ENCODE measurements around the gene IDE. TPM values are rescaled to one million over a fixed set of nuclear protein-coding genes. Genes with fewer than 3 reads are reported as not detected.

The IDE gene
- total RNA-seq, 1 experiment from 2014 or later = 39.8 TPM

DNA sequence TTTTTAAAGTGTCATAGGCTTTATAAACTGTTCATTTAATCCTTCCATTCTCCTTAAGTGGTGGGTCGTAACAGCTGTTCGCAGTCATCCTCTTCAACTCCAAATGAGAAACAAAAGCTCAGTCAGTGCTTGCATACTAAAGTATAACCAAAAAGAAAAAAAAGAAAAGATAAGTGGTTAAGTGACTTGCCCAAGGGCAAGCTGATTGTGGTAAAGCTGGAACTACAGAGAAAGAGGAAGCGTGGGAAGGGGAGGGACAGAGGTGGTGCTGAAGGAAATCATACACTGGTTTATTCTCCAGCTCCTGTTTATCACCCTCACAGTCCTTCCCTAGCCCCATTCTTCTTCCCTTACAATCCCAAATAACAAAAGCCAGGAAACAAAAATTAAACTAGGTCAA is 29.6 kb downstream of the IDE start:
- no peaks in the 10 kb centered on the region for H3K27me3 ChIP-seq (ENCODE audit: control insufficient read depth, insufficient read depth, low read length)
- no peaks in the 10 kb centered on the region for H3K36me3 ChIP-seq (replicated peaks; ENCODE audit: control insufficient read depth, insufficient read depth, low read length)
- DNase-seq = no peak
- no peak overlapping the region for H3K4me3 ChIP-seq (ENCODE audit: insufficient read depth, low read depth, low read length)

DNA sequence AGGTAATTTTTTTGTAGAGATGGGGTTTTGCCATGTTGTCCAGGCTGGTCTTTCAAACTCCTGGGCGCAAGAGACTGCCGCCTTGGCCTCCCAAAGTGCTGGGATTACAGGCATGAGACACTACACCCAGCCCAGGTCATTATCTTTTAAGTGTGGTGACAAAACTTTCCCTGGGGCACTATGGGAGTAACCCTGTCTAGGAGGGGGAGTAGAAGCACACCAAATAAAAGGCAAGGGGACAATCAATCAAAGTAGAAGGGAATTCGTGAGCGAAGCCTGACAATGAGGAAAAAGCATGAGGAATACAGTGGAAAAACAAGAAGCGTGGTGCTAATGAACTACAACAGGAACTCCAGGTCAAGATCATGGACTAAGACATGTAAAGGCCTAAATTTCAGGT is 31.4 kb downstream of the IDE start:
- H3K27me3 ChIP-seq (ENCODE audit: control insufficient read depth, insufficient read depth, low read length) = no peaks in the 10 kb centered on the region
- H3K36me3 ChIP-seq (replicated peaks; ENCODE audit: control insufficient read depth, insufficient read depth, low read length) = no peaks in the 10 kb centered on the region
- no peak for DNase-seq
- no peak overlapping the region for H3K4me3 ChIP-seq (ENCODE audit: insufficient read depth, low read depth, low read length)

DNA sequence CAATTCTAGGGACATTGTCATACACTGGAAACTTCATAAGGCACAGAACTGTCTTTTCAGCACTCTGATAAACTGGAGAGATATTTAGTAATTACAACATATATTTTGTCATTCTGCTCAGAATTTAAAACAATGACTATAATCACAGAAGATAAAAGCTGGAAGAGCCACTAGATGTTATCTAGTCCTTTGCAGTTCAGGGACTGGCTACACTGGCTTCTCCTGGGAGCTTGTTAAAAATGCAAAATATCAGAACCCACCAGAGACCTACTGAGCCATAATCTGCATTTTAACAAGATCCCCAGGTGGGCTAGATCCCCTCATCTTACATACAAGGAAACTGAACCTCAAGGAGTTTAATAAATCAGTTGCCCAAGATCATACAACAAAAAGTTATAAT is 32.3 kb downstream of the IDE start:
- Histone ChIP-seq H3K27me3 (ENCODE audit: control insufficient read depth, insufficient read depth, low read length) (no peaks in the 10 kb centered on the region), H3K36me3 (replicated peaks; ENCODE audit: control insufficient read depth, insufficient read depth, low read length) (no peaks in the 10 kb centered on the region), H3K4me3 (ENCODE audit: insufficient read depth, low read depth, low read length) (no peak overlapping the region)
- DNase-seq = no peak

DNA sequence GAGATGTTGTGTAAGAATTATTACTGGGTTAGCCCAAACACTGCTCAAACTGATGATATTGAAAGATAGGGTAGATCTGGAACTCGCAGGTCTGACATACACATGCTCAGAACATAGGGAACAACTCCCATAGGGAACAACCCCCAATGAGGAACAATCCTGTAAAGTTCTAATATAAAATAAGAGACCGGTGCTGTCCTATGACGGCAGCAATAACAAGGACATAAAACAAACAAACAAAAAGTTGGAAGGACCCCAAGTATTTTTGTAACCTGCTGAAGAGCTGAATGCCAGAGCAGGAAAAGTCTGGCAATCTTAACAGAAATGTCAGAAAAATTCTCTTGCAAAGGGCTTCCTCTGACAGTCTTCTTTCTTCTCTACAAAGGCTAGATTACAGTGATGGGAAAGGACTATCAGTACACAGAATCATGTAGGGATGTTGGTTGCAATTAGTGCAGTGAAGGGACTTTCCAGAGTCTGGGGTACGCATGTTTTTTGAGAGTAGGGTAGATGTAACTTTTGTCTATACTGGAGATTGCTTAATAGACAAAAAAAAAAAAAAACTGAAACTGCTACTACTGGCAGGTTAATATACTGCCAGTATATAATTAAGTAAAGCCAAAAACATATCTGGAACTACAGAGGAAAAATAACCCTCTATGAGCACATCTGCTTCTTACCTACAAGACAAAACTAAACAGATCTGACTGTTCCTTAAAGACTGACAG is 35.5 kb downstream of the IDE start:
- Histone ChIP-seq H3K4me3 (ENCODE audit: insufficient read depth, low read depth, low read length) (no peak overlapping the region), H3K27me3 (ENCODE audit: control insufficient read depth, insufficient read depth, low read length) (no peaks in the 10 kb centered on the region), H3K36me3 (replicated peaks; ENCODE audit: control insufficient read depth, insufficient read depth, low read length) (no peaks in the 10 kb centered on the region; the same call in 1 of the 2 replicates)
- no peak for DNase-seq

DNA sequence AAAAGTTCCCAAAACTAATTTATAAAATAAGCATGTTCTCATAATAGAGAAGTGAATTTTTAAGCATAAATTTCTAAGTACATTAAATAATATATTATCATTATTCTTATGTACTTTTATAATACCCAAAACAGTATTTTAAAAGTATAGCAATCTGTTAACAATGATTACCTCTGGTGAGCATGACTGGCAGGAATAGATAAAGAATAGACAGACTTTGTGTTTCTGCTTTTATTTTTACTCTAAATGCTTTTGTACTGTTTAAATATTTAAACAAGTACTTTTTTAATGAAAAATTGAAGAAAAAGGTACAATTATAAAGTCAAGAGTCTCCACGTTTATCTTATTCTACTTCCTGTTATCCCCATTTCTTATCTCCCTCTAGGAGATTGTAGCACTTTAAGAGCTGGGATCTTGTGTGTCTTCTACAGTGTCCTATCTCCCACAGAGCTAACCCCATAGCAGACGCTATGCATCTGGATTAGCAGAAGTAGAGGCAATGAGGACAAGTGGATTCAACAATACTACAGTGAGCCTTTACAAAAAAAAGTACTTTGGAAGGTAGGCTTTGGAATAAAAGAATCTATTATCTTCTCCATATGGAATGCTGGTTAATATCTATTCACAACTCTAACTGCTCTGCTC is 42.9 kb downstream of the IDE start:
- no peak for DNase-seq
- no peaks in the 10 kb centered on the region for H3K27me3 ChIP-seq (ENCODE audit: control insufficient read depth, insufficient read depth, low read length)
- H3K36me3 ChIP-seq (replicated peaks; ENCODE audit: control insufficient read depth, insufficient read depth, low read length) = peaks cover 5% of the 10 kb centered on the region
- H3K4me3 ChIP-seq (ENCODE audit: insufficient read depth, low read depth, low read length) = no peak overlapping the region

DNA sequence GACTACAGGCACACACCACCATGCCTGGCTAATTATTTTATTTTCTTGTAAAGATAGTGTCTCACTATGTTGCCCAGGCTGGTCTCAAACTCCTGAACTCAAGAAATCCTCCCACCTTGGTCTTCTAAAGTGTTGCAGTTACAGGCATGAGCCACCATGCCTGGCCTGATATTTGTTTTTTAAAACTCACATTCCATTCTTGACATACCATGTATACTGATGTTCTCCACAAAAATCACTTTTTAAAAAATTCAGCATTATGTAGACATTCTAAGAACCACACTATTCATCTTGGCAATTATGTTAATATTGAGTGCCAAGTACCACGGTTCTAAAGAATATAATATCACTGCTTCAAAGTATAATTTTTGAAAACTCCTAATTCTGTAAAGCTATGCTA is 43.5 kb downstream of the IDE start:
- H3K4me3 ChIP-seq (ENCODE audit: insufficient read depth, low read depth, low read length) = no peak overlapping the region
- H3K36me3 ChIP-seq (replicated peaks; ENCODE audit: control insufficient read depth, insufficient read depth, low read length) = peaks cover 5% of the 10 kb centered on the region
- no peak for DNase-seq
- no peaks in the 10 kb centered on the region for H3K27me3 ChIP-seq (ENCODE audit: control insufficient read depth, insufficient read depth, low read length)

DNA sequence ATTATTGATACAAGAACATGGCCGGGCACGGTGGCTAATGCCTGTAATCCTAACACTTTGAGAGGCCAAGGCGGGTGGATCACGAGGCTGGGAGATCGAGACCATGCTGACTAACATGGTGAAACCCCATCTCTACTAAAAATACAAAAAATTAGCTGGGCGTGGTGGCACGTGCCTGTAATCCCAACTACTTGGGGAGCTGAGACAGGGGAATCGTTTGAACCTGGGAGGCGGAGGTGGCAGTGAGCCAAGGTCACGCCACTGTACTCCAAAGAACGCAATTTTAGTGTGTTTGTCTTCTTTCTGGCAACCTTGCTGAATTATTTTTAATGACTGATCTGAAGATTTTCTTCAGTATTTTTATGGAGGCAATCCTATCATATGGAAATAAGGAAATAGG is 46.2 kb downstream of the IDE start:
- Histone ChIP-seq H3K36me3 (replicated peaks; ENCODE audit: control insufficient read depth, insufficient read depth, low read length) (peaks cover 5% of the 10 kb centered on the region), H3K4me3 (ENCODE audit: insufficient read depth, low read depth, low read length) (no peak overlapping the region), H3K27me3 (ENCODE audit: control insufficient read depth, insufficient read depth, low read length) (no peaks in the 10 kb centered on the region)
- no peak for DNase-seq

DNA sequence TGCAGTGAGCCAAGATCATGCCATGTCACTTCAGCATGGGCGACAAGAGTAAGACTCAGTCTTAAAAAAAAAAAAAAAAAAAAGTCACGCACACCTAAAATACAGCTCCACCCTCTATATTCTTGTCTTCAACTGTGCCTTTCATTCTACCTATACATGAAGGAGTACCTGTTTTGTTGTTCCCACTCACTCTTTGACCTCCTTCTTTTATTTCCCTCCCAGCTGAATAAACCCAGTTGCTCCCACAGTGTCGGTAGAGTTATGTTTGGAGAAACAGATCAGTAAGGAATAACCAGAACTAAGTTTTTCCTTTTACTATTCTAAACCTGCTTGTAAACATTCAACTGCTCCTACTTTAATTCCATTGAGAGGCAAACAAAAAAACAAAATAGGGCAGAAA is 50.3 kb downstream of the IDE start:
- Histone ChIP-seq H3K36me3 (replicated peaks; ENCODE audit: control insufficient read depth, insufficient read depth, low read length) (no peaks in the 10 kb centered on the region; the same call in 1 of the 2 replicates), H3K27me3 (ENCODE audit: control insufficient read depth, insufficient read depth, low read length) (no peaks in the 10 kb centered on the region), H3K4me3 (ENCODE audit: insufficient read depth, low read depth, low read length) (no peak overlapping the region)
- DNase-seq = no peak

DNA sequence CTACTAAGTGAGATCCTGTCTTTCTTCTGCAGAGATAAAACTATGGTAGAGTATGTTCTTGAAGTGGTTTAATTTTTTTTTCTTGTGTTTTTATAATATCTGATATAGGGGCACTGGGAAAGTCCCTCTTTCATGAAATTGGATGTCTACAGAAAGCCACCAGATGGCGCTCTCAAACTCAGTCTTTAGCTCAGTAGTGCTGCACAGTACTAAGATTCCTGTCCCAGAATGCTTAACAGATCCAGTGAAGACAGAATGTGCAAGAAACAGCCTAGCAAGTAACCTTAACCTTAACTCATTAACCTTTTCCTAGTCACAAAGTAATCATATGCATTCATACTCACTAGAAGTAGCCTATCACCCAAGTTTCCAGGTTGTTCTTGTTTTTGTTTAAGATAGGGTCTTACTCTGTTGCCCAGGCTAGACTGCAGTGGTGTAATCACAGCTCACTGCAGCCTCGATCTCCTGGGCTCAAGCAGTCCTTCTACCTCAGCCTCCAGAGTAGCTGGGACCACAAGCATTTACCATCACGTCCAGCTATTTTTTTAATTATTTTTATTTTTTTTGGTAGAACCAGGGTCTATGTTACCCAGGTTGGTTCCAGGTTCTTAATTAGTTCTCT is 56.7 kb downstream of the IDE start:
- Histone ChIP-seq H3K4me3 (ENCODE audit: insufficient read depth, low read depth, low read length) (no peak overlapping the region), H3K27me3 (ENCODE audit: control insufficient read depth, insufficient read depth, low read length) (no peaks in the 10 kb centered on the region), H3K36me3 (replicated peaks; ENCODE audit: control insufficient read depth, insufficient read depth, low read length) (no peaks in the 10 kb centered on the region; the same call in 1 of the 2 replicates)
- DNase-seq = peak; percentile 49

DNA sequence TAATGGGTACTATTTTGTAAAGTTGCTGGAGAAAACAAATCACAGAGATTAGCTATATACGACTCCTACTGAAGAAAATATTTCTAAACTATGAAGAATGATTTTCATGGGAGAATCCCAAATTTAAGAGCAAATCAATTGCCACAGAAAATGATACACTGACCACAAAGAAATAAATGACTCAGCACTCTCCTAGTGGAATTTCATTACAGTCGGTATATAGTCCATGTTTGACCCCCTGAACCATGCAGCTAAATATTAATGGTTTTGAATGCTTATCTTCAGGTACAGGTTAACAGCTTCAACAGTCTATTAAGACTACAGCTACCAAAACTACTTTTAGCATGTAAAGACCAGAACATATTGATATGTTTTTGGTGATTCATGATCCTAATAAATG is 65.0 kb downstream of the IDE start:
- no peaks in the 10 kb centered on the region; the same call in 1 of the 2 replicates for H3K36me3 ChIP-seq (replicated peaks; ENCODE audit: control insufficient read depth, insufficient read depth, low read length)
- DNase-seq = no peak
- no peaks in the 10 kb centered on the region; the same call in 1 of the 2 replicates for H3K27me3 ChIP-seq (ENCODE audit: control insufficient read depth, insufficient read depth, low read length)
- no peak overlapping the region for H3K4me3 ChIP-seq (ENCODE audit: insufficient read depth, low read depth, low read length)

DNA sequence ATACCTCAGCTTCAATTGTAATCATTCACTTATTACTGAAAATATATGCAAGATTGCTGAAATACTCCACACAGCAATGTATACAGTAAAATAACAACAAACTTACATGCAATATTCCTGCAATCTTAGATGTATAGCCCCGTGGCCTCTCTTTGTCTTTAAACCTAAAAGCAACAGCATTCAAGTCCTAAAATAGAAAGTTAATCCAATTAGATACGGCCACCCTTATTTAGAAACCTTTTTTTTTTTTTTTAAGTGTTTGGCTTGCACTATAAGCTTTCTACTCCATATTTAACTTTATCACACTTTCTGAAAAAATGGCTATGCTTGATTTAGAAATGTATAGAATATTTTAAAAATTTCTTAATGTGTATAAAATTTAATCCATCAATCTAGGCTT is 67.6 kb downstream of the IDE start:
- H3K36me3 ChIP-seq (replicated peaks; ENCODE audit: control insufficient read depth, insufficient read depth, low read length) = no peaks in the 10 kb centered on the region; the same call in 1 of the 2 replicates
- H3K4me3 ChIP-seq (ENCODE audit: insufficient read depth, low read depth, low read length) = no peak overlapping the region
- DNase-seq = no peak
- no peaks in the 10 kb centered on the region; the same call in 1 of the 2 replicates for H3K27me3 ChIP-seq (ENCODE audit: control insufficient read depth, insufficient read depth, low read length)

DNA sequence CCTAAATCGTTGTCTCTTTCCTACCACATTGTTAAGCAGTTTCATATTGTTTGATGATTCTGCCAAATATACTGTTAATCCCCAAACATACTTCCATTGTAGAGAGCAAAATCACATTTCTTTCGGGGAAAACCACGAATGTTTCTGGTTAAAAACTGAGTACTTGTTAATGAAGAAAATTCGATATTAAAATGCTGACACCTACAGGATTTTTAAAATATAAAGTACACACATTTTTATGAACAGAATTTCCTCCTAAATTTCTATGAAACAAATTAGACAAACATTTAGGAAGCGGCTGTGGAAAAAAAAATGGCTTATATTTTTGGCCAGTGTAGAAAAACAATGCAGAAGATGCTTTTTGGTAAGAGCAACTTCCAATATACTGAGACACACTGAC is 68.8 kb downstream of the IDE start:
- Histone ChIP-seq H3K36me3 (replicated peaks; ENCODE audit: control insufficient read depth, insufficient read depth, low read length) (no peaks in the 10 kb centered on the region; the same call in 1 of the 2 replicates), H3K4me3 (ENCODE audit: insufficient read depth, low read depth, low read length) (no peak overlapping the region), H3K27me3 (ENCODE audit: control insufficient read depth, insufficient read depth, low read length) (no peaks in the 10 kb centered on the region)
- no peak for DNase-seq

DNA sequence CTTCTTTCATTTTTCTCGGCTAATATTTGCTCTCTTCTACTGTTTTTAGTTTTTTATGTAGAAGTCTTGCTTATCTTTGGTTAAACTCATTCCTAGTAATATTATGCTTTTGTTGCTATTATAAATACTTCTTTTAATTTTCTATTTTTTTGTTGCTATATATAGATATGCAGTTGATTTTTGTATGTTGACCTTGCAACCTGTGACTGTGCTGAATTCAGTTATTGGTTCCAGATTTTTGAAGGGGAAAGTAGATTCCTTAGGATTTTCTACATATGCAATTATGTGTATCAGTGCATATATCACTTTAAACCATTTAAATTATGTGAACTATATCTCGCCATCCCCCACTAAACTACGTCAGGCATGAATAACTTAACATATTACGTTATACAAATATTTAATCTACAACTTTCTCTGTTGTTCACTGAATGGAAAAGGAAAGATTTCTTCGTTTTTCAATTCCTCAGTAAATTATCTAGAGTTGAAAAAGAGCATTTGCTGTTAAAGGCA is 71.5 kb downstream of the IDE start:
- Histone ChIP-seq H3K27me3 (ENCODE audit: control insufficient read depth, insufficient read depth, low read length) (no peaks in the 10 kb centered on the region), H3K4me3 (ENCODE audit: insufficient read depth, low read depth, low read length) (no peak overlapping the region), H3K36me3 (replicated peaks; ENCODE audit: control insufficient read depth, insufficient read depth, low read length) (no peaks in the 10 kb centered on the region; the same call in none of the 2 replicates)
- no peak for DNase-seq

DNA sequence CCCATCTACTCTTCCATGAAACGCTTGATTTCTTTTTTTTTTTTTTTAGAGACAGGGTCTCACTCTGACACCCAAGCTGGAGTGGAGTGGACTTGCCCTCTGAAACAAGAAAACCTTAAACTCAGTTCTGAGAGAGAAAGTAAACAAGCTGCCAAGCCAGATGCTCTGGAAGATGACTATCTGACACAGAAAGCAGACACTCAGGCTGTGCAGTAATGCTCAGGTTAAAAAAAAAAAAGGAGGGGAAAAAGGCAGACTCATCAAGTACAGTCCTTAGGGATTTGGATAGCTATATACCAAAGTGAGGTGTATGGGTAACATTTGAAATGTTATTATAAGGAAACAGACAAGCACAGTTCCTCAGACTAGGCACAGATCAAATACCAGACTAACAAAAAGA is 80.5 kb downstream of the IDE start:
- Histone ChIP-seq H3K36me3 (replicated peaks; ENCODE audit: control insufficient read depth, insufficient read depth, low read length) (peaks cover 4% of the 10 kb centered on the region), H3K27me3 (ENCODE audit: control insufficient read depth, insufficient read depth, low read length) (no peaks in the 10 kb centered on the region), H3K4me3 (ENCODE audit: insufficient read depth, low read depth, low read length) (no peak overlapping the region)
- DNase-seq = no peak

DNA sequence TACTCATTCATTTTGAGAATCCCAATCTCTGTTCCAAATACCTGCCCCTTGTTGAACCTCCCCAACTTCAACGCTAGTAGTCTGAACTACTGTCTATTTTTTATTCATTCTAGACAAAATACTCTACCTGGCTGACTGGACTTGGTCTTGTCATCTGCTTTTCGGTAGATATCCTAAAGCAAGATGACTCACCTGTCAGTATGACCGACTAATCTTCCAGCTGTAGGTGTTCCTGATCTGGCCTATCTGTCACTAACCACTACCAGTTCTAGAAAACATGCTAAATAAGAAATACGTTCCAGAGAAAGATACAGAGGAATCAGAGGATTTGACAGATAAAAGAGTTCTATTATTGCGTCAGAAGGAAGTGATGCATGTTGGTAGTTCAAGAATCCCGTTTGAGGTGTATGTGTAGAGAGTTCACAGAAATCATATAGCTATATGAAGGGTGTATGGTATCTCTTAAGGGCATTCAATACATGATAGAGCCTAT is 81.1 kb downstream of the IDE start:
- H3K4me3 ChIP-seq (ENCODE audit: insufficient read depth, low read depth, low read length) = no peak overlapping the region
- peaks cover 5% of the 10 kb centered on the region for H3K36me3 ChIP-seq (replicated peaks; ENCODE audit: control insufficient read depth, insufficient read depth, low read length)
- DNase-seq = no peak

More for the DNA sequence above, 81.1 kb downstream of the IDE start:
- H3K27me3 ChIP-seq (ENCODE audit: control insufficient read depth, insufficient read depth, low read length) = no peaks in the 10 kb centered on the region
